Stimulated activated CD8-positive, alpha-beta memory T cell treated with anti-CD3 and anti-CD28 coated beads, Interleukin-15, amount 100 ng/mL, for 1 hour (primary cell): ENCODE results near the gene ANXA5.

ENCODE experiments used
- DNase-seq: peaks from one replicate; pipeline ENCODE4 v3.0.0-alpha.2; 2020; ENCODE audit warnings: low read depth

Gene ANXA5

GRCh38 chr4:121642292-121642691 is 54.5 kb downstream of the ANXA5 start:
- no peak for DNase-seq

- no peak for DNase-seq
Observed at GRCh38 chr4:121633653-121634052, 63.1 kb downstream of the ANXA5 start.

GRCh38 chr4:121632636-121633035 is 64.1 kb downstream of the ANXA5 start:
- no peak for DNase-seq
